GM13976 (cell line): ENCODE results near the gene CPLX4.
A peak's percentile ranks its signal among the peaks of the same experiment; 100 is the strongest.

Source experiments
- DNase-seq: peaks from one replicate; pipeline ENCODE4 v3.0.0; 2012; ENCODE audit warnings: low spot score
- CTCF ChIP-seq: IDR thresholded peaks from 2 replicates; pipeline ENCODE4 v1.5.1; 2012; ENCODE audit warnings: borderline replicate concordance, mild to moderate bottlenecking; ENCODE audit not compliant: insufficient read depth; ENCODE audit errors: extremely low read depth, missing control alignments, control extremely low read depth
- in situ Hi-C: fragments of 300-500 bp; cut with MboI; formaldehyde crosslinking; loops from one replicate; pipeline ENCODE4 v1.12.0; 2022; ENCODE audit warnings: low sequenced_read_pairs, mixed read lengths, inconsistent platforms; ENCODE audit not compliant: unreplicated experiment

Gene CPLX4

GRCh38 chr18:59318460-59319050, at the start of gene CPLX4:
CPLX4 (minus strand) TSS chr18:59318649; CDS start chr18:59318462, 187 bp downstream.
- in situ Hi-C loops, result no loop called here

GRCh38 chr18:59360381-59360780, 41.9 kb upstream of the CPLX4 start:
- no peak for TF ChIP-seq CTCF
- in situ Hi-C loops, result no loop called here
- no peak for DNase-seq

More at GRCh38 chr18:59318460-59319050, at the start of gene CPLX4:
- TF ChIP-seq CTCF, result no peak
- no peak for DNase-seq

- TF ChIP-seq CTCF, result no peak
- DNase-seq, result no peak
- in situ Hi-C loops, result no loop called here
Measured at GRCh38 chr18:59359576-59359952, 41.1 kb upstream of the CPLX4 start.

GRCh38 chr18:59358712-59359575, 40.5 kb upstream of the CPLX4 start, which contains the start of gene LMAN1:
LMAN1 (minus strand) TSS chr18:59359265; CDS start chr18:59359244, 21 bp downstream.
- DNase-seq, result peak; percentile 99
- no peak for TF ChIP-seq CTCF
- in situ Hi-C loops, result no loop called here

GRCh38 chr18:59358414-59358711, 39.9 kb upstream of the CPLX4 start:
- TF ChIP-seq CTCF, result no peak
- no peak for DNase-seq
- in situ Hi-C loops, result no loop called here

- no peak for TF ChIP-seq CTCF
- no peak for DNase-seq
- in situ Hi-C loops, result no loop called here
Measured at GRCh38 chr18:59357928-59358327, 39.5 kb upstream of the CPLX4 start.
